ENCODE results near the gene ARHGAP26.

Gene ARHGAP26

GRCh38 chr5:143141652-143142051 is 371.5 kb downstream of the ARHGAP26 start:
- no peaks in the 10 kb centered on the region for H3K36me3 ChIP-seq (ENCODE audit: control insufficient read depth, insufficient read depth, low read length)
- H3K27me3 ChIP-seq (ENCODE audit: control insufficient read depth, insufficient read depth, low read length), result no peaks in the 10 kb centered on the region
- no peak overlapping the region for H3K4me3 ChIP-seq (ENCODE audit: low read length)
- H3K9me3 ChIP-seq (ENCODE audit: control insufficient read depth, low read length), result no peaks in the 10 kb centered on the region
- H3K9ac ChIP-seq (ENCODE audit: low read length), result no peak overlapping the region
- H3K4me1 ChIP-seq (ENCODE audit: control insufficient read depth, insufficient read depth, low read length), result peaks cover 41% of the 10 kb centered on the region

DNA sequence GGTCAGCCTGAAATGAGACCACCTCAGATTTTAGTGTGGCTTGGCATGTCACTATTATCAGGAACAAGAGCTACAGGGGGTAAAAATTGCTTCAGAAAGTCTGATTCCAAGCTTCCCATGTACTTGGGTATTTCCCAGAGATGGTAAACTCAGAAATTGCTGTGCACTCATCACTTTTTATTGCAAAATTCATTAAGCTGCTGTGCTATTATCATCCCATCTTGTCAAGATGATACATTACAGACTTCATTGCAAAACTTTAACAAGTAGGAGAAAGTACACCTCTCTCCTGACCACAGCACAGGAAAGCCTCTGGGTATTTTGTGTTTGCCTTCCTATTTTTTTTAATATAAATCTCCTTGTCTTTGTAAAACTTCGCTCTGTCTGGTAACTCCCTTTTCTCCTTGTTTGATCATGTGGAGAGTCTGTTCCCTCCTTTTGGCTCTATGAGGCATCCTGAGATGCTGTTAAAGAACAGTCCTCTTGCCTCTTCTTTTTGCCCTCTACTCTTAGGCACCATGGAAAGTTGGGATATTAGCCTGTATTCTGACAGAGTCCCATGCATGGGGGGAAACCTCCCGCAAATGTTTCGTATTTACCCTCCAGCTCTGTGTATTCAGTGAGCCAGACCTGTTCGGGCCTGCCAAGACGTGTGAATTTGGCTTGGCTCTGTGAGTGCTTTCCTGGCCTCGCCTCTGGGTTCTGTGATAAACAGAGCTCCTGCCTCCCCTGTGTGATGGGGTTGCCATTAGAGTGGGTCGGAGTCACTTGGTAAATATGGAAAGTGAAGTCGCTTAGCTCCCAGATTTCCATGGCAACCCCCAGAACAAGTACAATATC is 372.6 kb downstream of the ARHGAP26 start:
- peaks cover 41% of the 10 kb centered on the region for H3K4me1 ChIP-seq (ENCODE audit: control insufficient read depth, insufficient read depth, low read length)
- H3K4me3 ChIP-seq (ENCODE audit: low read length), result no peak overlapping the region
- H3K9ac ChIP-seq (ENCODE audit: low read length), result no peak overlapping the region
- no peaks in the 10 kb centered on the region for H3K36me3 ChIP-seq (ENCODE audit: control insufficient read depth, insufficient read depth, low read length)
- H3K9me3 ChIP-seq (ENCODE audit: control insufficient read depth, low read length), result no peaks in the 10 kb centered on the region
- no peaks in the 10 kb centered on the region for H3K27me3 ChIP-seq (ENCODE audit: control insufficient read depth, insufficient read depth, low read length)

DNA sequence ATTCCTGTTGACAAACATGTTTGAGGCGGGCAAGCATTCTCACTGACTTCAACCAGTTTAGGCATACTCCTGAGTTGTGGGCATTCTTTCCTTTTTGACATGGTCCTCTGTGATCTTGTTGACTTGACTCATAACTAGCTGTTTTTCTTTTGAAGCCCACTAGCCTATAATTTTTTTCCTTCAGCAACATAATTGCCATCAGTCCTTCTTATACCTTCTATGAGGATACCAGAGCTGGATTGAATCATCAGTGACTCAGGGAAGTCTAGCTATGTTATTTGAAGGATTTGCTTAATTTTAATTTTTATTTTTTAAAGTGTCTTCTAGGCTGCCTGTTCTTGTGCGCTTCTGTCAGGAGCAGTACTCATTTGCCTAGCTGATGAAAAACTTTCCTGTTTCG is 373.8 kb downstream of the ARHGAP26 start:
- Histone ChIP-seq H3K4me3 (ENCODE audit: low read length) (no peak overlapping the region), H3K36me3 (ENCODE audit: control insufficient read depth, insufficient read depth, low read length) (no peaks in the 10 kb centered on the region), H3K27me3 (ENCODE audit: control insufficient read depth, insufficient read depth, low read length) (no peaks in the 10 kb centered on the region), H3K4me1 (ENCODE audit: control insufficient read depth, insufficient read depth, low read length) (peaks cover 32% of the 10 kb centered on the region), H3K9ac (ENCODE audit: low read length) (no peak overlapping the region), H3K9me3 (ENCODE audit: control insufficient read depth, low read length) (no peaks in the 10 kb centered on the region)

DNA sequence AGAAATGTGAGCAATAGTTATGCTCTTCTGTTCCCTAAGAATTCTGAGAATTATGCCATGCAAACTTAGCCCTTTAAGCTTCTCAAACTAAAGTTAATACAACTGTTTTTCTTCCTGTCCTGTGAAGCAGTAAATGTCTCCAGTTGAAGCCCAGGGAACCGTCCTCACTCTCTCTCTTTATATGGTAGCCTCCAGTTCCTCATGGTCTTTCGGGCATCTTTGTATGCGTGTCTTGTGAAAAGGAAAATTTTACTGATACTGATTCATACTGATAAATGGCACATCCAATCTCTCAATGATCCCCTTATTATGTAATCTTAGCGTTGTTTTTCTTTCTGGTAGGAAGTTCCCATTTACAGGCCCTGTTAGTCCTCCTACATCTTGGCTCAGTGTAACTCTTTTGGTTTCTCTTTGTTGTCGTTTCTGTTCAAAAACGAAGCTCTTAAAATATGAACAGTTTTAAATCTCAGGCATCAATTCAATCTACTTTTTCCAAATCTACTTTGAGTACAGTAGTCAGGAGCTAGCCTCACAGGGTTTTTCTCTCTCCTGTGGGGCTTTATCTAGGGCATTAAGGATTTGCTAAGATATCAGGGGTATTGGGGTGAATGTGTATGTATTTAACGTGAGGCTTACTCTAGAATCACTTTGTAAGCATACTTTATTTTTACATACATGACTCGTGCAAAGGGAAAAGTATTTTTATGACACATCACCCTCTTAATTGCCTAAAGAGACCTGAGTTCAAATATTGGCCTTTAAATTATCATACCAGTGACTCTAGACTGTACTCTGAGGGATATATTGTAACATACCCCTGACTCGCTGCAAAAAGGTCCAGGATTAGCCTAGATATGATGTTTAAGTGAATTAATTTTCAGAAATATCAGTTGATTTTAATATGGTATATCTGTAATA is 375.3 kb downstream of the ARHGAP26 start:
- no peaks in the 10 kb centered on the region for H3K27me3 ChIP-seq (ENCODE audit: control insufficient read depth, insufficient read depth, low read length)
- no peaks in the 10 kb centered on the region for H3K36me3 ChIP-seq (ENCODE audit: control insufficient read depth, insufficient read depth, low read length)
- peaks cover 17% of the 10 kb centered on the region for H3K4me1 ChIP-seq (ENCODE audit: control insufficient read depth, insufficient read depth, low read length)
- H3K9ac ChIP-seq (ENCODE audit: low read length), result peak overlapping the region; percentile 3
- H3K4me3 ChIP-seq (ENCODE audit: low read length), result no peak overlapping the region
- H3K9me3 ChIP-seq (ENCODE audit: control insufficient read depth, low read length), result no peaks in the 10 kb centered on the region

GRCh38 chr5:143146161-143146560 is 376.0 kb downstream of the ARHGAP26 start:
- peaks cover 13% of the 10 kb centered on the region for H3K4me1 ChIP-seq (ENCODE audit: control insufficient read depth, insufficient read depth, low read length)
- no peaks in the 10 kb centered on the region for H3K36me3 ChIP-seq (ENCODE audit: control insufficient read depth, insufficient read depth, low read length)
- no peak overlapping the region for H3K9ac ChIP-seq (ENCODE audit: low read length)
- H3K27me3 ChIP-seq (ENCODE audit: control insufficient read depth, insufficient read depth, low read length), result no peaks in the 10 kb centered on the region
- no peak overlapping the region for H3K4me3 ChIP-seq (ENCODE audit: low read length)
- H3K9me3 ChIP-seq (ENCODE audit: control insufficient read depth, low read length), result no peaks in the 10 kb centered on the region

GRCh38 chr5:143147383-143147782 is 377.2 kb downstream of the ARHGAP26 start:
- H3K9me3 ChIP-seq (ENCODE audit: control insufficient read depth, low read length), result no peaks in the 10 kb centered on the region
- no peaks in the 10 kb centered on the region for H3K36me3 ChIP-seq (ENCODE audit: control insufficient read depth, insufficient read depth, low read length)
- H3K4me1 ChIP-seq (ENCODE audit: control insufficient read depth, insufficient read depth, low read length), result peaks cover 6% of the 10 kb centered on the region
- no peaks in the 10 kb centered on the region for H3K27me3 ChIP-seq (ENCODE audit: control insufficient read depth, insufficient read depth, low read length)
- H3K9ac ChIP-seq (ENCODE audit: low read length), result no peak overlapping the region
- no peak overlapping the region for H3K4me3 ChIP-seq (ENCODE audit: low read length)

GRCh38 chr5:143147902-143148301 is 377.7 kb downstream of the ARHGAP26 start:
- Histone ChIP-seq H3K36me3 (ENCODE audit: control insufficient read depth, insufficient read depth, low read length) (no peaks in the 10 kb centered on the region), H3K9me3 (ENCODE audit: control insufficient read depth, low read length) (no peaks in the 10 kb centered on the region), H3K27me3 (ENCODE audit: control insufficient read depth, insufficient read depth, low read length) (no peaks in the 10 kb centered on the region), H3K4me3 (ENCODE audit: low read length) (no peak overlapping the region), H3K9ac (ENCODE audit: low read length) (no peak overlapping the region), H3K4me1 (ENCODE audit: control insufficient read depth, insufficient read depth, low read length) (peaks cover 6% of the 10 kb centered on the region)

GRCh38 chr5:143148771-143149170 is 378.6 kb downstream of the ARHGAP26 start:
- no peaks in the 10 kb centered on the region for H3K36me3 ChIP-seq (ENCODE audit: control insufficient read depth, insufficient read depth, low read length)
- H3K4me1 ChIP-seq (ENCODE audit: control insufficient read depth, insufficient read depth, low read length), result peaks cover 6% of the 10 kb centered on the region
- H3K9me3 ChIP-seq (ENCODE audit: control insufficient read depth, low read length), result no peaks in the 10 kb centered on the region
- H3K27me3 ChIP-seq (ENCODE audit: control insufficient read depth, insufficient read depth, low read length), result no peaks in the 10 kb centered on the region
- no peak overlapping the region for H3K9ac ChIP-seq (ENCODE audit: low read length)
- no peak overlapping the region for H3K4me3 ChIP-seq (ENCODE audit: low read length)

GRCh38 chr5:143149759-143150158 is 379.6 kb downstream of the ARHGAP26 start:
- H3K4me1 ChIP-seq (ENCODE audit: control insufficient read depth, insufficient read depth, low read length), result peaks cover 6% of the 10 kb centered on the region
- no peaks in the 10 kb centered on the region for H3K9me3 ChIP-seq (ENCODE audit: control insufficient read depth, low read length)
- H3K36me3 ChIP-seq (ENCODE audit: control insufficient read depth, insufficient read depth, low read length), result no peaks in the 10 kb centered on the region
- H3K4me3 ChIP-seq (ENCODE audit: low read length), result no peak overlapping the region
- H3K9ac ChIP-seq (ENCODE audit: low read length), result no peak overlapping the region
- no peaks in the 10 kb centered on the region for H3K27me3 ChIP-seq (ENCODE audit: control insufficient read depth, insufficient read depth, low read length)

DNA sequence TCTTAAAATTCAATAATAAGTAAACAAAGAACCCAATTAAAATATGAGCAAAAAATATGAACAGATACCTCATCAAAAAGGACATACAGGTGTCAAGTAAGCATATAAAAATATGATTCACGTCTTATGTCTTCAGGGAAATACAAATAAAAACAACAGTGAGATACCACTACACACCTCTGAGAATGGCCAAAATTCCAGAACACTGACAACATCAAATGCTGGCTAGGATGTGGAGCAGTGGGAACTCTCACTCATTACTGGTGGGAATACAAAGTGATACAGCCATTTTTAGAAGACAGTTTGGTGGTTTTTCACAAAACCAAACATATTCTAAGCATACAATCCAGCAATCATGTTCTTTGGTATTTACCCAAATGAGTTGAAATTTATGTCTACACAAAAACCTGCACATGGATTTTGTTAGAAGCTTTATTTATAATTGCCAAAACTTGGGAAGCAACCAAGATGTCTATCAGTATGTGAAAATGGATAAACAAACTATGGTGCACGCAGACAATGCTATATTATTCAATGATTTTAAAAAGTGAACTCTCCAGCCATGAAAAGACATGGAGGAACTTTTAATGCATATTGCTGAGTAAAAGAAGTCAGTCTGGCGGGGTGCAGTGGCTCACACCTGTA is 381.0 kb downstream of the ARHGAP26 start:
- no peak overlapping the region for H3K4me3 ChIP-seq (ENCODE audit: low read length)
- H3K9ac ChIP-seq (ENCODE audit: low read length), result no peak overlapping the region
- H3K27me3 ChIP-seq (ENCODE audit: control insufficient read depth, insufficient read depth, low read length), result no peaks in the 10 kb centered on the region
- no peaks in the 10 kb centered on the region for H3K36me3 ChIP-seq (ENCODE audit: control insufficient read depth, insufficient read depth, low read length)
- H3K4me1 ChIP-seq (ENCODE audit: control insufficient read depth, insufficient read depth, low read length), result peaks cover 6% of the 10 kb centered on the region
- no peaks in the 10 kb centered on the region for H3K9me3 ChIP-seq (ENCODE audit: control insufficient read depth, low read length)

GRCh38 chr5:143152445-143152844 is 382.3 kb downstream of the ARHGAP26 start:
- Histone ChIP-seq H3K4me3 (ENCODE audit: low read length) (no peak overlapping the region), H3K36me3 (ENCODE audit: control insufficient read depth, insufficient read depth, low read length) (no peaks in the 10 kb centered on the region), H3K4me1 (ENCODE audit: control insufficient read depth, insufficient read depth, low read length) (peaks cover 6% of the 10 kb centered on the region), H3K27me3 (ENCODE audit: control insufficient read depth, insufficient read depth, low read length) (no peaks in the 10 kb centered on the region), H3K9me3 (ENCODE audit: control insufficient read depth, low read length) (no peaks in the 10 kb centered on the region), H3K9ac (ENCODE audit: low read length) (no peak overlapping the region)
